ENCODE results near the gene HAUS5.

- TF ChIP-seq, protein P1, sequence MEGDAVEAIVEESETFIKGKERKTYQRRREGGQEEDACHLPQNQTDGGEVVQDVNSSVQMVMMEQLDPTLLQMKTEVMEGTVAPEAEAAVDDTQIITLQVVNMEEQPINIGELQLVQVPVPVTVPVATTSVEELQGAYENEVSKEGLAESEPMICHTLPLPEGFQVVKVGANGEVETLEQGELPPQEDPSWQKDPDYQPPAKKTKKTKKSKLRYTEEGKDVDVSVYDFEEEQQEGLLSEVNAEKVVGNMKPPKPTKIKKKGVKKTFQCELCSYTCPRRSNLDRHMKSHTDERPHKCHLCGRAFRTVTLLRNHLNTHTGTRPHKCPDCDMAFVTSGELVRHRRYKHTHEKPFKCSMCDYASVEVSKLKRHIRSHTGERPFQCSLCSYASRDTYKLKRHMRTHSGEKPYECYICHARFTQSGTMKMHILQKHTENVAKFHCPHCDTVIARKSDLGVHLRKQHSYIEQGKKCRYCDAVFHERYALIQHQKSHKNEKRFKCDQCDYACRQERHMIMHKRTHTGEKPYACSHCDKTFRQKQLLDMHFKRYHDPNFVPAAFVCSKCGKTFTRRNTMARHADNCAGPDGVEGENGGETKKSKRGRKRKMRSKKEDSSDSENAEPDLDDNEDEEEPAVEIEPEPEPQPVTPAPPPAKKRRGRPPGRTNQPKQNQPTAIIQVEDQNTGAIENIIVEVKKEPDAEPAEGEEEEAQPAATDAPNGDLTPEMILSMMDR (IDR thresholded peaks at IDR 0.05), result peak in 1 of 6 experiments; percentile 18
- TF ChIP-seq POLR2A (IDR thresholded peaks at IDR 0.05), result peak in 1 of 2 donors; percentile 74
Measured at GRCh38 chr19:35644206-35644986, 31.9 kb downstream of the HAUS5 start.
